ENCODE data around the gene OSBPL5.

OSBPL5 gene

DNA sequence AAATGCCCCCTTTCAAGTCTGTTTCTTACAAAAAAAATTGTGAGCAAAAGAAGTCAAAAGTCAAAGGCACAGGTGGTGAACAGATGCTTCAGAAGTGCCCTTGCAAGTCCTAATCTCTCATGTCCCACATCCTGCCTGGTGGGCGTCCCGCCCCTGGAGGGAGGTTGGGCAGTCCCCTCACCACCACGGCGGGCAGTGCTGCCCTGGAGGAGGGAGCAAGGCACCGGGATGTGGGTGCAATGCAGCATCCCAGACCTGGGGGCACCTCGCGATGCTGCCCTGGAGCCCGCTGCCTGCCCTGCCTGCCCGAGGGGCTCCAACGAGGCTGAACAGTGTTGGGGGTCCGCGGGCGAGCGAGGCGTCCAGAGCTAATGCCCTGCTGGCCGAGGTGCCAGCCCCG lies 37.6 kb upstream of the OSBPL5 start:
- no peak for TF ChIP-seq MAX (IDR thresholded peaks at IDR 0.05; ENCODE audit: low read depth, low read length)
- TF ChIP-seq, protein P1, sequence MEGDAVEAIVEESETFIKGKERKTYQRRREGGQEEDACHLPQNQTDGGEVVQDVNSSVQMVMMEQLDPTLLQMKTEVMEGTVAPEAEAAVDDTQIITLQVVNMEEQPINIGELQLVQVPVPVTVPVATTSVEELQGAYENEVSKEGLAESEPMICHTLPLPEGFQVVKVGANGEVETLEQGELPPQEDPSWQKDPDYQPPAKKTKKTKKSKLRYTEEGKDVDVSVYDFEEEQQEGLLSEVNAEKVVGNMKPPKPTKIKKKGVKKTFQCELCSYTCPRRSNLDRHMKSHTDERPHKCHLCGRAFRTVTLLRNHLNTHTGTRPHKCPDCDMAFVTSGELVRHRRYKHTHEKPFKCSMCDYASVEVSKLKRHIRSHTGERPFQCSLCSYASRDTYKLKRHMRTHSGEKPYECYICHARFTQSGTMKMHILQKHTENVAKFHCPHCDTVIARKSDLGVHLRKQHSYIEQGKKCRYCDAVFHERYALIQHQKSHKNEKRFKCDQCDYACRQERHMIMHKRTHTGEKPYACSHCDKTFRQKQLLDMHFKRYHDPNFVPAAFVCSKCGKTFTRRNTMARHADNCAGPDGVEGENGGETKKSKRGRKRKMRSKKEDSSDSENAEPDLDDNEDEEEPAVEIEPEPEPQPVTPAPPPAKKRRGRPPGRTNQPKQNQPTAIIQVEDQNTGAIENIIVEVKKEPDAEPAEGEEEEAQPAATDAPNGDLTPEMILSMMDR (IDR thresholded peaks at IDR 0.05; ENCODE audit: low read depth, low read length), result no peak
- no peak for TF ChIP-seq POLR2A (IDR thresholded peaks at IDR 0.05; ENCODE audit: extremely low read depth, insufficient read length)
- no peak for TF ChIP-seq MYC (IDR thresholded peaks at IDR 0.05; ENCODE audit: low read depth, low read length)
- no peak for DNase-seq (ENCODE audit: low read depth)
- H3K4me3 ChIP-seq (ENCODE audit: low read depth, low read length), result no peak overlapping the region

DNA sequence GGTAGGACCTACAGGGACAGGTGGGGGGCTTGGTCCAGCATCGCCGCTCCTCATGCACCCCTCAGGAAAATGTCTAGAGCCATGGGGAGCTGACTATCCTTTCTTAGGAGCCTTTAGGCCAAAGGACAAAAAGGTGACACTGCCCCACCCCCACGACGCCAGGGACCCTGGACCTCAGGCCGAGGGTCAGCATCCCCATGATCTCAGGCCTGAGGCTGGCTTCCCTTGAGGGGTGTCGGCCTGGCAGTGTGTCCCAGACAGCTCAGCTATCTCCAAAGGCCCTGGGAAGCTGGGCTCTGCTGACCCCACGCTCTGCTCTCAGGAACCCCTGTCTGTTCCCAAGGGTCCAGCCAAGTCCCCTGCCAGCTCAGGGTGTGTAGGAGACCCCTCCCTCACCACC lies 37.2 kb upstream of the OSBPL5 start:
- DNase-seq (ENCODE audit: low read depth), result no peak
- TF ChIP-seq MAX (IDR thresholded peaks at IDR 0.05; ENCODE audit: low read depth, low read length) (no peak), MYC (IDR thresholded peaks at IDR 0.05; ENCODE audit: low read depth, low read length) (no peak), POLR2A (IDR thresholded peaks at IDR 0.05; ENCODE audit: extremely low read depth, insufficient read length) (no peak)
- TF ChIP-seq, protein P1 (IDR thresholded peaks at IDR 0.05; ENCODE audit: low read depth, low read length), result no peak
- no peak overlapping the region for H3K4me3 ChIP-seq (ENCODE audit: low read depth, low read length)

DNA sequence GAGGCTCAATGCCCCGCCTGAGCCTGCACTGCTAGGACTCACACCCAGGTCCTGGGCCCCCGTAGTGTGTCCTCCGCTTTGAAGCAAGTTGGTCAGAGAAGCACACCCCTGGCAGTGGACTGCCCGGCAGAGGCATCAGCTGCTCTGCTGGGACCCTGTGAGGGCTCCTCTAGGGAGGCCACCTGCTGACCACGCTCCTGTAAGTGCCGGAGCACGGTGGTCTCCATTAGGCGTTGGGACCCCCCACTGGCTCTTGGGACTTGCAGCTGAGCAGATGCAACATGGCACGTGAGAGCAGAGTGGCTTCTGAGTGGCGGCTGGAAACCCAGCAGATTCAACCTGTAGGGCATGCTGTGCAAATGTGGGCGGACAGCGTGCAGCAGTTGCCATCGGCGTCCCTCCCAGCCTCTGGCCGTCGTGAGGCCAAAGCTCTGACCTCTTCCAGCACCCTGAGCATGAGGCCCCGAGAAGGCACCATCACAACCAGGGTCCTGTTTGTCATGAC lies 36.6 kb upstream of the OSBPL5 start:
- H3K4me3 ChIP-seq (ENCODE audit: low read depth, low read length), result no peak overlapping the region
- no peak for TF ChIP-seq MYC (IDR thresholded peaks at IDR 0.05; ENCODE audit: low read depth, low read length)
- TF ChIP-seq, protein P1 (IDR thresholded peaks at IDR 0.05; ENCODE audit: low read depth, low read length), result no peak
- no peak for TF ChIP-seq MAX (IDR thresholded peaks at IDR 0.05; ENCODE audit: low read depth, low read length)
- no peak for TF ChIP-seq POLR2A (IDR thresholded peaks at IDR 0.05; ENCODE audit: extremely low read depth, insufficient read length)
- DNase-seq (ENCODE audit: low read depth), result no peak

GRCh38 chr11:3201112-3201581 lies 36.0 kb upstream of the OSBPL5 start:
- H3K4me3 ChIP-seq (ENCODE audit: low read depth, low read length), result no peak overlapping the region
- TF ChIP-seq POLR2A (IDR thresholded peaks at IDR 0.05; ENCODE audit: extremely low read depth, insufficient read length) (no peak), MYC (IDR thresholded peaks at IDR 0.05; ENCODE audit: low read depth, low read length) (no peak), MAX (IDR thresholded peaks at IDR 0.05; ENCODE audit: low read depth, low read length) (no peak)
- TF ChIP-seq, protein P1 (IDR thresholded peaks at IDR 0.05; ENCODE audit: low read depth, low read length), result no peak
- DNase-seq (ENCODE audit: low read depth), result no peak

- DNase-seq (ENCODE audit: low read depth), result no peak
- TF ChIP-seq, protein P1 (IDR thresholded peaks at IDR 0.05; ENCODE audit: low read depth, low read length), result no peak
- TF ChIP-seq POLR2A (IDR thresholded peaks at IDR 0.05; ENCODE audit: extremely low read depth, insufficient read length), result no peak
- no peak for TF ChIP-seq MAX (IDR thresholded peaks at IDR 0.05; ENCODE audit: low read depth, low read length)
- TF ChIP-seq MYC (IDR thresholded peaks at IDR 0.05; ENCODE audit: low read depth, low read length), result no peak
- H3K4me3 ChIP-seq (ENCODE audit: low read depth, low read length), result no peak overlapping the region
Observed at GRCh38 chr11:3200388-3201111, 35.4 kb upstream of the OSBPL5 start.

Measured in NB4 (cell line).